ENCODE measurements around the gene SLITRK4.

Gene SLITRK4, protein sequence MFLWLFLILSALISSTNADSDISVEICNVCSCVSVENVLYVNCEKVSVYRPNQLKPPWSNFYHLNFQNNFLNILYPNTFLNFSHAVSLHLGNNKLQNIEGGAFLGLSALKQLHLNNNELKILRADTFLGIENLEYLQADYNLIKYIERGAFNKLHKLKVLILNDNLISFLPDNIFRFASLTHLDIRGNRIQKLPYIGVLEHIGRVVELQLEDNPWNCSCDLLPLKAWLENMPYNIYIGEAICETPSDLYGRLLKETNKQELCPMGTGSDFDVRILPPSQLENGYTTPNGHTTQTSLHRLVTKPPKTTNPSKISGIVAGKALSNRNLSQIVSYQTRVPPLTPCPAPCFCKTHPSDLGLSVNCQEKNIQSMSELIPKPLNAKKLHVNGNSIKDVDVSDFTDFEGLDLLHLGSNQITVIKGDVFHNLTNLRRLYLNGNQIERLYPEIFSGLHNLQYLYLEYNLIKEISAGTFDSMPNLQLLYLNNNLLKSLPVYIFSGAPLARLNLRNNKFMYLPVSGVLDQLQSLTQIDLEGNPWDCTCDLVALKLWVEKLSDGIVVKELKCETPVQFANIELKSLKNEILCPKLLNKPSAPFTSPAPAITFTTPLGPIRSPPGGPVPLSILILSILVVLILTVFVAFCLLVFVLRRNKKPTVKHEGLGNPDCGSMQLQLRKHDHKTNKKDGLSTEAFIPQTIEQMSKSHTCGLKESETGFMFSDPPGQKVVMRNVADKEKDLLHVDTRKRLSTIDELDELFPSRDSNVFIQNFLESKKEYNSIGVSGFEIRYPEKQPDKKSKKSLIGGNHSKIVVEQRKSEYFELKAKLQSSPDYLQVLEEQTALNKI

DNA sequence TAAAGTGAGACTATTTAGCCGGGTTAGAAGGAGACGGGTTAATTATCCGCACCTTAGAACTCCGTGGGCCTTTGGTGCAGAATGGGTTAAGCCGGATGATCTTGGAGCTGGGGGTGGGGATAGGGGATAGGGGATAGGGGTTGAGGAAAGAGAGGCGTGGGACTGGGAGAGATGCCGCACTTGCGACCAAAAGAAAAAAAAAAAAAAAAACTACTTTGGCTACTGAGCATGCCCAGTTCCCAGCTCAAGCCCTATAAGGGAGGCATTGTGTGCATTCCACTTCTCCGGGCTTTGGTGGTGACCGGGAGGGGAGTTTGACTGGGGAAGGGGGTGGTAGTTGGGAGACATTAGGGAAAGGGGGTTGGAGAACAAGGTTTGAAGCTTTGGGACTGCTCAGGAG is at the start of gene SLITRK4:
Gene SLITRK4, minus strand, starts transcription at position 187 of the 400 bp plus-strand sequence. CDS start 4,993 bp downstream, outside the sequence.
- DNase-seq, result peak; percentile 48

DNA sequence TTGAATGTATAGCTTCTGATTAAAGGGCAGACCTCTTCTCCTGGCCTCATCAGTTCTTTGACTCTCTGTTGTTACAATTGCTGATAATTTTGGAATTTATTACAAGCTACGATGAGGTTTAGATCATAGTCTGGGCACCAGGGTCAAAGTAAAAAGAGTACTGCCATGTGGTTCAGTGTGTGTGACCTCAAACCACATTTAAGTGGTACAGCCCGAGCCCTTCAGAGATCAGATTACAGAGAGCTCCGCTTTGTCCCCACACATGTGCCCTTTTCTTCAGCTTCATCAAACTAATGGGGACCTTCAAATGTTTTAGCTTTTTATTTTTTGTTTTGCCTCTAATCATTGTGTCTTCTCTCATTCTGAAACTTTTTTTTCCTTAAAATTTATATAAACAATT is 47.6 kb upstream of the SLITRK4 start:
- DNase-seq, result no peak

DNA sequence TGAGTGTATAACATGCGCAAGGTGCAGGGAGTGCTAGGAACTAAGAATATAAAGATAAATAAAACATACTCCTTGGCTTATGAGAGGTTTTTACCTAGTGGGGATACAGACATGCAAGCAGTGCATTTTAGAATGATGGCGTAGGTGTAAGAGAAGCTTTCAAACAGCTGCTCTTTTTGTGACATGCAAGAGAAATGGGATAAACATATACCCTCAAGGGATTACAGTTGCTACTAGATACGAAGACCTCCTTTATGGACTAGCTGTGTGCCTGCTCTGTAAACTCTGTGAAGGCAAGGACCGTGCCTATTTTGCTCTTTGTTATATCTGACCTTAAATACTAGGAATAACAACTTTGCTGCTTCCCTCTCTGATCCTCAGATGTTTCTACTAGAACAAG is 39.0 kb upstream of the SLITRK4 start:
- no peak for DNase-seq

DNA sequence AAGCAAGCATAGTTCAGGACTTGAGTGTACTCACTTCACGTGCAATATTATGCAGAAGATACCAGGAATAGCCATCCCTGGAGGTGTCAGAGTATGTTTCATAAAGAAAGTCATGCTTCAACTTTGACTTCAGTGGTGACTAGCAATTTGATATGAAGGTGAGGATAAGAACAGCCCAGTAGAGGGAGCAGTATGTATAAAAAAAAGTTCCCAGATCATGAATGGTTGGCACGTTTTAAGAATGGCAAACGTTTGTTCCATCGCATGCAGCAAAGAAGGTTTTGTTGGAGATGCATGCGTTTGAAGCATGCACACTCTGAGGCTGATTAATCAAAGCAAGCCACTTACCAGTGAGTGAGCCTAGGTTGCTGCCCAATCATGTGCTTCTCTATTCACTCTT is 33.5 kb upstream of the SLITRK4 start:
- no peak for DNase-seq

DNA sequence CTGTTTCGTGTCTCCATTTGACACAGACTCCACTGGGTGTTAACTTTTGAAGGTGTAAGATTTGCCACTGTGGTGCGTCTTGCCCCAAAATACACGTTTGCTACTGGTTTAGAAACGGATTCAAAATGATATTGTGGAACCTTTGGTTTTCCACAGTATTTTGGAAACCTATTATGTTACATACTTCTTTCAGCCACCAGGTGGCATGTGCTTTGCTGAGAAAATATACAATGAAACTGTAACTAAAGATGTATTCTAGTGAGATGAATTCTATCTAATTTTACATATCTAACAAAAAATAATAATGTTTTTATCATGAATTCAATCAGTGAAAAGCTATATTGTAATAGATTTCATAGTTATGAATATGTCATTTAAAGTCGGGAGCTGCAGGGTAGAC is 28.4 kb upstream of the SLITRK4 start:
- DNase-seq, result no peak

DNA sequence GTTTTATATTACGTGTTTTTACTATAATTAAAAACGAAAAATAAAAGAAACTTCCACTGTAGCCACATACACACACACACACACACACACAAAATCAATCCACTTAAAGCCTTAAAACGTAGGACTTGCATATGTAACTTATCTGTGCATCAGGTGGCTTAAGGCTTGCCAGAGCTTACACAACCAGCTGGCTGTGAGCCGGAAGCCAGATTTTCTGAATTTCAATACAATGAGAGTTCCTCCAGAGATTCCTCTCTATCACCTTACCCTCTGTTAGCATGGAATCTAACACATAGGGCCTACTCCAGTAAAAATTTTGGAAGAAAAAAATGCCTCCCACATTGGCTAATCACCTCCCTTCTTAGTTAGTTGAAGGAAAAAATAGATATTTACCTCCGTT is 27.9 kb upstream of the SLITRK4 start:
- DNase-seq, result no peak

DNA sequence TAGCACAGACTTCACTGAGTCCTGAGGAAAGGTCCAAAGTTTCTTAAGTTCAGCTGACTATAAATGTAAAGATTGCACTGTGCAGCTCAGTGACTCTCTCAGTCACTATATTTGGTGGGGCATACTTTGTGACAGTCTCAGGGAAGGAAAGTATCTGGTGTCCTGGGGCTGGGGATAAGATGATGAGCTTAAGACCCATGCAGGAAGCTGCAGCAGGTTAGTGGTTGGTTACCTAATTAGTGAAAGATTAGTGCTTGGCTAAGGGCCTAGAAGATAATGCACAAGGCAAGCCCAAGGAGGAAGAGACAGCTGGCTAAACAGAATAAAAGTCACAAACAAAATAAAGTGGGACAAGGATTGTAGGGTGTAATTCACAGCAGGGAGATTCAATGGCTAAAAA is 25.4 kb upstream of the SLITRK4 start:
- DNase-seq, result no peak

DNA sequence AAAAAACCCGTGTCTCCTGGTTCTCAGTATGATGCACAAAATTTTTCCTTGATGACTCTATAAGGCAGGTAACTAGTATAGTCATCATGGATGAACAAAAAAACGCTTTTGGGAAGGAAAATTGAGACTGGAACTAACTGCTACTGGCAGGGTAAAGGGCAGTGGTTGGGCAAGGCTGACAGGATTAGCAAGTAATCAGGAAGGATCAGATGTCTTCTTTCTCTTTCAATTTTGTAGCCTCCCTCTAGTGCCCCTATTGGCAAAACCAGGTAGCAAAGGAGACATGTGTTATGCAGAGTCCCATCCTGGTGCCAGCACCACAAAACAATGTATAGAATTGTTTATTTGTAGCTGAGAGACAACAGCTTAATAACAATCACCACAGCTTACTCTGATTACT is 12.8 kb upstream of the SLITRK4 start:
- no peak for DNase-seq

DNA sequence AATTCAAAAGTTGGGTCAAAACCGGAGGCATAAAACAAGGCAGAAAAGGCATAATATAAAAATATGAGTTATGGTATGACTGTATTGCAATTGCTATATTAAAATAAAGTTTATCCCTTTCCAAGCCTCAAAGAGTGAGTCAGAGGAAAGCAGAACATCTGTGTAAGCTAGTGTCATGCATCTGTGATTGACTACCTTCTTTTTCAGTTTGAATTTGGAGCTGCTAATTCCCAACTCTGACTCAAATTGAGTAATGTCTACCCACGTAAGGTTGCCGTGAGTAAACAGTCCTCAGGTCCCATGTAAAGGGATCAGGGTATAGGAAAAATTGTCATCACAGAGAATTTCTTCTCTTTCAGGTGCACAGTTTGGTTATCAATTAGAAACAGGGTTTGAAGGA is 6.5 kb upstream of the SLITRK4 start:
- no peak for DNase-seq

DNA sequence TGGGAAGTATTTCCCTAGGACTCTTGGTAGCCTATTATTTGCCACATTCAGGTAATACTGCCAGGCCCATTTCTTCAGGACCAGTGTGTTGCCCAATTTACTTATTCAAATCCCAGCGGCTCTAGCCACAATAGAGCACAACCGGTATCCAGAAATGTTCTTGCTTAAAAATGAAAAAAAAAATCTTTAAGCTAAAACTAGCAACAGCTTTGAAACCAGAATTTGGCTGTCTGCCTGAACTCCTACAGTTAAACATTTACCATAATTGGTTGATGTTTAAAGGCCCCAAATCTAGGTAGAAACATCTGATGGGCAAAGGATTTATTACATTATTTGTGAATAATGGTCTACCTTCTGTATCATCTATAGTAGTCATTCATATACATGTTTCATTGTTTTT is 930 bp upstream of the SLITRK4 start:
- no peak for DNase-seq

DNA sequence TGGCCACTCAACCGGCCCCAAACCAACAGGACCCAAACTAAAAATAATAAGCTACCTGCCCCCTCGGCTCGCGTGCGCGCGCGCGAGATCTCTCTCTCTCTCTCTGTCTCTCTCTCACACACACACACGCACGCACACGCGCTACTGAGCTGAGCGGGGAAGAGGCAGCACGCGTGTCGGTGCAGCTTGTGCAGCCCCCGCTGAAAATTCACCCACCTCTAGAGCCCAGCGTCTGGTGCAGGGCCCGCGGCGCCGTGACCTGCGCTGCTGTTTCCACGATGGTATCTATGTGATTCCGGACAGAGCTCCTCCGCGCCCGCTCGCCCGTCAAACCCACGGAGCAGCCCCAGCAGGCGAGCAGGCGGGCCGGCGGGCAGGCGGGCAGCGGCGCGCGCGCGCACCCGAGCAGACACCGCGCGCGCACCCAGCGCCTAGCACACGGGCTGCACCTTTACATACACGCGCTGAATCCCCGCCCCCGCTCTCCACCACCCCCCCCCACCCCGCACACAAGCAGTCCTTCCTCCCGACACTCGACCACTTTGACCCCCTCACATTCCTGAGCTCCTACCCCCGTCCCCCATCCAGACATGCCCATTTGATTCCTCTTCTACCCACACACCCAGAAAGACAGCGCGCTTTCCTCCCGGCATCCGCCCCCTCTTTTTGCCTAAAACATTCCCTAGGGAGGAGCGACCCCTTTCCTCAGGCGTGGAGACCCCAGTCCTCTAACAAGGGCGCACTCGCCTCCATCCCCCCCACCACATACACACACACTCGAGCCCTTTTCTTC is 1.0 kb downstream of the SLITRK4 start:
- peak; percentile 47 for DNase-seq

DNA sequence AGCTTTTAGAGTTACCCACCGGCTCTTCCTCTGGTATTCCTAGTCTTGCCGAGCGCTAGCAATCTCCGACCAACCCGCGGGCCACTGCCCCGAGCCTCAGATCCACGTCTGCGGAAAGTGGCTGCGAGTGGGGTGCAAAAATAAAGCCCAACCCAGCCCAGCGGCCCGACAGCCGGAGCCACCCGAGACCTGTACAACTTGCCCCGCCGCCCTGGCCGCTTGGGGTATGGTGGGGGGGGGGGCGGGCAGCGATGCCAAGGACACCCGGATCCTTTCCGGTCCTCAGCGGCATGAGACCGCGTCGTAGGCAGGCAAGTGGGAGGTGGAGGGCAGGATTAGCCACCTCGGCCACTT is 1.6 kb downstream of the SLITRK4 start:
- no peak for DNase-seq

DNA sequence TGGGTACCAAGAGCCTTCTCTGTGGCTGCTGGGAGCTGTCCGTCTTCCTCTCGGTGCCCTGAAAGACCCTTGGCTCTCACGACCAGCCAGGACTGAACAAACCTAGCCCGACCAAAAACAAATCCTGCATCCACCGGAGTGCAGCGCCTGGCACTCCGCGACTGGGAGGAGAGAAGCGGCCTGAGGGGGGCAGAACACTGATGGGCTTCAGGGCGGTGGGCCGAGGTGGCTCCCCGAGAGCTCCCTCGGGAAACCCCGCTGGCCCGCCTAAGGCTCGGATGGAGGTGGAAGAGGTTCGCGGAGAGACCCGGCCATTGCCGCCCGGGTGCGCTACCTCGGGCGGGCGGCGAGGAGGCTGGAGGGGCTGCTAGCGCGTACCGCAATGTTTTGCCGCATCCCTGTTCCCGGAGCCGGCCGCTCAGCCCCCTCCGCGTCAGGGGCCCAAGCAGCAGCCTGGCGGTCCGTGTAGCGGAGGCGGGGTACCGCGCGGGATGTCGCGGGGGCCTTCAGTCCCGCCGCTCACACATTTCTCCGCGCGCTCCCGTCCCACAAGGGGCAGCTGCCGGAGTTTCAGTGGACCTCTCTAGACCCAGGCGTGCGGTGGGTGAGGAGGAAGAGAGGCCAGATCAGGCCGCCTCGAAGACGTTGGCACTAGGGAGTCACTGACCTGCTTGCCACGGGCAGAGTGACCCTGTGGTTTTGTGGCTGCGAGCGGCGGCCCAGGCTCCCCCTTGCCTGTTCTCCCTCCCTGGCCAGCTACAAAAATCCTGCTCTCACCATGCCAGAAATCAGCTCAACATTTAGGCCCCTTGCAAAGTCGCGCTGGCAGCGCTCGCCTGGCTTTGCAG is 2.2 kb downstream of the SLITRK4 start:
- DNase-seq, result peak; percentile 44

DNA sequence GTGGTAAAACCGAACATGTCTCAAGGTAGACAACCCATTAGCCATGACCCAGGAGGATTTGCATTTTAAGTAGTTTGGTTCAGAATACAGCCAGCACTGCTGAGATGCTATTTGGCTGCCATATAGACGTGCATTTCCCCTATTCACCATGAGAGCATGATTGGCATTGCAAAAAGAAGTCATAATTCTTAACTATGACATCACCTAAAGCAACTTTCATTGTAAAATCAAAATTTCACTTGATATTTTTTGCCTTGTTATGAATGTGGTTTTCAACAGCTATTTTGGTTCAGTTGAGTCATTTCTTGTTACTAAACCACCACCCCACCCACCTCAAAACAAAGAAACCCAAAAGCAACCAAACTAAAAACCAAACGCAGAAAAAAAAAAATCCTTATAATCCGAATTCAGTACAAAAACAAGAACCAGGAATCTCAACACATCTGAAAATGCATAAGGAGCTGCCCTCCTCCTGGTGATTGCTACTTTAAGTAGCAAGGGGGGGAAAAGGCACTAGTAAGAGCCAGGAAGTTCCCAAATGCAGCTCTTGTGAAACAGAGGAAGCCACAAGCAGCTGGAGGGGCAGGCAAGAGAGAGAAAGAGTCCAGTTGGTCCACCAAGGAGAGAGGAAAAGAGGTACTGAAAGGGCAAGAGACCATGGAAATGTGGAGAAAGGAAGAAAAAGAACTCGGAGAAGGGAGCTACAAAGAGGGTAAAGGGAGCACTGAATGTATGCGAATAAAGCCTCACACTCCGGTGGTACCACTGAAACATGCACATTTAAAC is 3.1 kb downstream of the SLITRK4 start:
- DNase-seq, result peak; percentile 44

DNA sequence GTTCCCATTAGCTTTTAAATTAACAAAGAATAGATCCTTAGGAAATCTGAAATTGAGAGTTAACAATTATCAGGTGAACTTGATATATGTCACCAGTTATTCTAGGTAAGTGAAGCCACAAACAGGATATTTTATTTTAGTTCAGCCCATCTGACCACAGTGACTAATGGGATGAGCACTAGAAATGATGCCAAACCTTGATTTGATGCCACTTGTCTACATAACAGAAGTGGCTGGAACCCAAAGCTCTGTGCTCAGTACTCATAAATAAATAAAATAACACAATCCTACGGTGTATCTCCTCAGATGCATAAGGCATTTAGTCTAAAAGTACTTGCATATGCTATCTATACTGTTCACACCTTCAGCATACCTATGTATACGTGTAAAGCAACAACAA is 12.2 kb downstream of the SLITRK4 start:
- DNase-seq, result no peak

DNA sequence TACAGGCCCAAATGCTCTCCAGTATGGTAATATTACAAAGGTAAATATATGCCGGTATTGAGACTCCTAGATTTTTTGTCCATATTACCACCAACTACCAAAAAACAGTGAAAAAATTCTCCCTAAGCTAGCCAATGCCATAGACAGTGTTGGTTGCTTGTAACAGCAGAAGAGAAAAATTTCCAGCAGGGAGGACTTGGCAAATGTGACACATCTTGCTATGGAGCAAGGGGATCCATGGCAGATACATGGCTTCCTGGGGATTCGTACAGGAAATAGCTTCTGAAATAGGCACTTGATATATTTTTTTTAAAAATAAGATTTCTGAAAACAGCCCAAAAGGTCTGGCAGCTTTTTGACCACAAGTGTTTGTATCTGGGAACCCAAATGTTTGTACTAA is 14.6 kb downstream of the SLITRK4 start:
- no peak for DNase-seq

DNA sequence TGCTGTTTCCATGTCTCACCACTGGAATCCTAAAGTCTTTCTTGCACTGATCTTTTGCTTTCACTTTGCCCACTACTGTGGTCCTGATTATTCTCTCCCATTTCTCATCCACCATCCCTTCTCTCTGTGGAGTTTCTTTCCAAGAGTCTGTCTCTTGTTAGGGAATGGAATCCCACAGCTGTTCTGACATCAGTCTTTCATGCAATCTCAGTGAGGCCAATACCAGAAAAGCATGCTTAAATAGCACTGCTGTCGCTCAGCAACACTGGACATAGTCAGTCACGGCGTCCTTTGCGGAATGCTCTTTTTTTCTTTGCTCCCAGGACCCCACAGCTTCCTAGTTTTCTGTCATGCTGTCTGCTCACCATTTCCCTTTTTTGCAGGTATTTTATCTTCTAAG is 20.1 kb downstream of the SLITRK4 start:
- no peak for DNase-seq

DNA sequence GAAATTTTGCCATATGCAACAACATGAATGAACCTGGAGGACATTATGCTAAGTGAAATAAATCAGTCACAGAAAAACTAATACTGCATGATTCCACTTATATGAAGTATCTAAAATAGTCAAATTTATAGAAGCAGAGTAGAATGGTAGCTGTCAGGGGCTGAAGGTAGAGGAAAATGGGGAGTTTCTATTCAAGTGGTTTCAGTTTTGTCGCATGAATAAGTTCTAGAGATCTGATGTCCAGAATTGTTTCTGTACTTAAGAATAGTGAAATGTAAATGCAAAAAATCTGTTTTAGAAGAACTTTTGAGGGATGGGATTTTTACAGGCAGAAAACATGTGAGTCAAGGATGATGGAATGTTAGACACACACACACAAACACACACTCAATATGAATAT is 34.1 kb downstream of the SLITRK4 start:
- DNase-seq, result no peak

DNA sequence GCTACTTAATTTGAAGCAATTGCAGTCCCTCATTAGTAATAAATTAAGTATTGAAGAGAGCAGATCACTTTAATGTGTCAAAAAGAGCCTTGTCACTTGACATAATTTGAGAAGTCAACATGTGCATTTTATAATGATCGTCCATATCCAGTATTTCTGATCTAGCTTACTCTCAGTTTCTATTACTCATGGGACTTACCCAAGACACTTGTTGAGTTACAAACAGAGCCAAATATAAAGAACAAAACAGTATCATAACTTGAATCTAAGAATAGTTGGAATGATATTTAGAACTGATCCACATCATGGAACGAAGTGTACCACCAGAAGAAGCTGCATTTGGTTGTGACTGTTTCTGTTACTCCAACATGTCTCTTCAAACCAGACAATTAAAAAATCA is 54.7 kb downstream of the SLITRK4 start:
- DNase-seq, result no peak

DNA sequence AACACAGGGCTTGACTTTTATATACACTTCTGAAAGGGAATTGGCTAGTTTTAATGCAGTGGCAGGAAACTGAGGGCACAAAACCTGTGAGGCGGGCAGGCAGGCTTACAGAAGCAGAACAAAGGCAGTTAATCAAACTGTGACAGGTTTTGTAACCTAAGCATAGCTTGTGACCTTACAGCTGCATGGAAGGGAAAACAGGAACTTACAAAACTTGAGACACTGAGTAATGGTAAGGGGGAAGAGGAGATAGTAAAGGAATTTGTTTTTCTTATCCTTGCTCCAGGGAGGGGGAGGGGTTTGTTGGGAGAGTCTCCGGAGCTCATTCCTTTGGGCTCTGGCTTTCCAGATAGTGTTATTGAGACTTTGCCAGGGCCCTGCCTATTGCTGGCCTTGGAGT is 55.6 kb downstream of the SLITRK4 start:
- DNase-seq, result no peak
